Cardiac muscle cell (in vitro differentiated cells and primary cell): Measurements from ENCODE around the gene ZNF835. TPM values are rescaled to one million over a fixed set of nuclear protein-coding genes. Genes with fewer than 3 reads are reported as not detected.

Experiments used
- DNase-seq, 2 donors: peaks; one replicate each; pipeline versions ENCODE4 v3.0.0 to v3.0.0-alpha.2; 2010 to 2017; ENCODE audit warnings: low read depth in 1 of 2, low spot score in 1 of 2
- H3K27ac ChIP-seq: fragments of 200-600 bp; sonication (generic); 2 replicates; pipeline ENCODE4 v1.5.1; 2016
- H3K27me3 ChIP-seq: fragments of 200-600 bp; sonication (generic); 2 replicates; pipeline ENCODE4 v1.6.0; 2016; ENCODE audit warnings: control low read depth
- H3K36me3 ChIP-seq: fragments of 200-600 bp; sonication (generic); 2 replicates; pipeline ENCODE4 v1.5.1; 2016; ENCODE audit warnings: control low read depth
- H3K4me1 ChIP-seq: fragments of 200-600 bp; sonication (generic); 2 replicates; pipeline ENCODE4 v1.8.1; 2017; ENCODE audit warnings: low read depth, mild to moderate bottlenecking, mixed run types
- H3K4me3 ChIP-seq: fragments of 200-600 bp; sonication (generic); 2 replicates; pipeline ENCODE4 v1.5.1; 2016; ENCODE audit warnings: mild to moderate bottlenecking
- H3K9me3 ChIP-seq: fragments of 200-600 bp; sonication (generic); 2 replicates; pipeline ENCODE4 v1.5.1; 2017; ENCODE audit warnings: low read depth, mild to moderate bottlenecking, control low read depth
- CTCF ChIP-seq: IDR thresholded peaks from 2 replicates; pipeline ENCODE4 v1.5.1; 2012; ENCODE audit warnings: low read depth, mild to moderate bottlenecking, low read length
- polyA plus RNA-seq: library from polyadenylated mRNA; unstranded; fragments of >200 nt; fragmentation: Nextera tagmentation; extraction: Ambion mirVana; gene quantifications from 2 replicates; pipeline ENCODE4 v1.2.1, GENCODE V29; 2016
- total RNA-seq: library from RNA; depleted of rRNA; stranded (reverse); fragments of >200 nt; gene quantifications from 2 replicates; pipeline ENCODE4 v1.2.3, GENCODE V29; 2016

Gene ZNF835
- total and polyA plus RNA-seq, 2 experiments from 2014 or later: 0.98 TPM; not detected in 1

- Histone ChIP-seq H3K9me3 (no peaks in the 10 kb centered on the region), H3K27me3 (no peaks in the 10 kb centered on the region), H3K4me3 (no peak overlapping the region), H3K27ac (no peak overlapping the region), H3K4me1 (no peaks in the 10 kb centered on the region), H3K36me3 (no peaks in the 10 kb centered on the region)
- no peak for DNase-seq
- TF ChIP-seq CTCF: no peak
These were observed 36.3 kb upstream of the ZNF835 start for GRCh38 chr19:56707821-56708220.

GRCh38 chr19:56705939-56706338 is 34.4 kb upstream of the ZNF835 start:
- no peak overlapping the region for H3K27ac ChIP-seq
- no peaks in the 10 kb centered on the region for H3K27me3 ChIP-seq
- TF ChIP-seq CTCF: no peak
- H3K36me3 ChIP-seq: no peaks in the 10 kb centered on the region
- no peaks in the 10 kb centered on the region for H3K9me3 ChIP-seq
- no peak overlapping the region for H3K4me3 ChIP-seq
- H3K4me1 ChIP-seq: no peaks in the 10 kb centered on the region
- DNase-seq: no peak

GRCh38 chr19:56701895-56702294 is 30.3 kb upstream of the ZNF835 start:
- Histone ChIP-seq H3K4me3 (no peak overlapping the region), H3K36me3 (no peaks in the 10 kb centered on the region), H3K4me1 (no peaks in the 10 kb centered on the region), H3K9me3 (no peaks in the 10 kb centered on the region), H3K27me3 (no peaks in the 10 kb centered on the region), H3K27ac (no peak overlapping the region)
- no peak for DNase-seq
- no peak for TF ChIP-seq CTCF

- H3K36me3 ChIP-seq: no peaks in the 10 kb centered on the region
These were observed 28.0 kb upstream of the ZNF835 start for GRCh38 chr19:56699552-56699951.

GRCh38 chr19:56692206-56692895 is 20.8 kb upstream of the ZNF835 start:
- TF ChIP-seq CTCF: no peak
- Histone ChIP-seq H3K27ac (no peak overlapping the region), H3K9me3 (no peaks in the 10 kb centered on the region), H3K27me3 (no peaks in the 10 kb centered on the region), H3K4me3 (no peak overlapping the region), H3K4me1 (no peaks in the 10 kb centered on the region), H3K36me3 (no peaks in the 10 kb centered on the region)
- DNase-seq: no peak

More at GRCh38 chr19:56699552-56699951, 28.0 kb upstream of the ZNF835 start:
- DNase-seq: no peak
- Histone ChIP-seq H3K4me3 (no peak overlapping the region), H3K27me3 (no peaks in the 10 kb centered on the region), H3K4me1 (no peaks in the 10 kb centered on the region), H3K27ac (no peak overlapping the region), H3K9me3 (no peaks in the 10 kb centered on the region)
- no peak for TF ChIP-seq CTCF
